NCI-H1436 treated with DMSO at 0.1 percent for 48 hours (cell line): ENCODE results near the gene CCDC150.
"Not testable (repeated sequence)": the region's sequence is repeated elsewhere in the genome, so short reads cannot be mapped to it uniquely, and the experiment has no call there.

Source experiments
- DNase-seq: peaks from one replicate; lab custom pipeline; 2025; lab: John Stamatoyannopoulos, UW

Gene CCDC150

DNA sequence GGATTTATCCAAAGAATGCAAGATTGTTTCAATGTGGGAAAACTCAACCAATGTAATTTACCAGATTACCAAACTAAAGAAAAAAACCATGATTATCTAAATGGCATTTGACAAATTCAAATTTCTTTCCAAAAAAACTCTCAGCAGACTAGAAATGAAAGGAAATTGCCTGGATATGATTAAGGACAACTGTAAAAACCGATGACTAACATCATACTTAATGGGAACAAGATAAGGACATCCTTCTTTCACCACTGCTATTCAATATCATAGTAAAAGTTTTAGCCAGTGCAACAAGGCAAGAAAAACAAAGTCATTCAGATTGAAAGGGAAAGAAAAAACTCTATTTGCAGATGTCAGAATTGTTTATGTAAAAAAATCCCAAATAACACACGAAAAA lies 4.4 kb upstream of the CCDC150 start:
- DNase-seq, result no peak

DNA sequence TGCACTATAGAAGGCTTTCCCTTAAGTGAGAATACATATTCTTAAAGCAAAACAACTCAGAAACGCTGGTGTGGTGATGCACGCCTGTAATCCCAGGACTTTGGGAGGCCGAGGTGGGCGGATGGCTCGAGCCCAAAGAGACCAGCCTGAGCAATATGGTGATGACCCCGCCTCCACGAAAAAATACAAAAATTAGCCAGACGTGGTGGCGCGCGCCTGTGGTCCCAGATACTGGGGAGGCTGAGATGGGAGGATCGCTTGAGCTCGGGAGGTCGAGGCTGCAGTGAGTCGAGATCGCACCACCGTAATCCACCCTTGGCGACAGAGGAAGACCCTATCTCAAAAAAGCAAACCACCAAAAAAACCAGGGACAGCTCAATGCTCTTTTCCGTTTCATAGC lies 750 bp upstream of the CCDC150 start:
- no peak for DNase-seq

GRCh38 chr2:196640031-196640548 lies 575 bp downstream of the CCDC150 start:
- no peak for DNase-seq

DNA sequence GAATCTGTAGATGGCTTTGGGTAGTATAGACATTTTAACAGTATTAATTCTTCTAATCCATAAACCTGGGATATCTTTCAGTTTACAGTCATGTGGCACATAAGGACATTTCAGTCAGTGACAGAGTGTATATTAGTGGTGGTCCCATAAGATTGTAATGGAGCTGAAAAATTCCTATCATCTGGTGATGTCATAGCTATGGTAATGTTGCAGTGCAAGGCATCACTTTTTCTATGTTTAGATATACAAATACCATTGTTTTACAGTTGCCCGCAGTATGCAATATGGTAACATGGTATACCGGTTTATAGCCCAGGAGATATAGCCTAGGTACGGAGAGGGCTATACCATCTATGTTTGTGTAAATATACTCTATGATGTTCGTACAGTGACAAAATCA lies 9.7 kb downstream of the CCDC150 start:
- no peak for DNase-seq

GRCh38 chr2:196651387-196652094 lies 12.0 kb downstream of the CCDC150 start:
- DNase-seq, result no peak

DNA sequence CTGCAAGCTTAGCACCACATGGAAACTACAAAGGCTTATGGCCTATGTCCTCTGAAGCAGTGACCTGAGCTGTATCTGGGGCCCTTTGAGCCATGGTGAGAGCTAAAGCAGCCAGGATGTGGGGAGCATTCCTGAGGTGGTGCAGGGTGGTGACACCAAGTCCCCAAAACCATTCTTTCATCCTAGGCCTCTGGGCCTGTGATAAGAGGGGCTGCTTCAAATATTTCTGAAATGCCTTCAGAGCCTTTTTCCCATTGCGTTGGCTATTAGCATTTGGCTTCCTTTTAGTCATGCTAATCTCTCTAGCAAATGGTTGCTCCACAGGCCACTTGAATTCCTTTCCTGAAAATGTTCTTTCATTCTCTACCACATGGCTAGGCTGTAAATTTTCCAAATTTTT lies 13.4 kb downstream of the CCDC150 start:
- no peak for DNase-seq

DNA sequence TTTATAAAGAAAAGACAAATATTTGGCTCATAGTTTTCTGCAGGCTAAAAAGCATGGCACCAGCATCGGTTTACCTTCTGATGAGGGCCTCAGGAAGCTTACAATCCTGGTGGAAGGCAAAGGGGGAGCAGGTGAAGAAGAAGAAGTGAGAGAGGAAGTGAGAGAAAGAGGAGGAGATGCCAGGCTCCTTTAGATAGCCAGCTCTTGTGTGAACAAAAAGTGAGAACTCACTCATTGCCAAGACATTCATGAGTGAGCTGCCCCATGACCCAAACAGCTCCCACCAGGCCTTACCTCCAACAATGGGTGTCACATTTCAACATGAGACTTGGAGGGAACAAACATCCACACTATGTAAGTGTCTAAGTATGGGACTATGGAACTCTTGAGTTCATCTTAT lies 14.3 kb downstream of the CCDC150 start:
- no peak for DNase-seq

GRCh38 chr2:196655761-196656160 lies 16.2 kb downstream of the CCDC150 start:
- no peak for DNase-seq

GRCh38 chr2:196657333-196657732 lies 17.8 kb downstream of the CCDC150 start:
- DNase-seq, result no peak

GRCh38 chr2:196659844-196660243 lies 20.3 kb downstream of the CCDC150 start:
- DNase-seq, result no peak

- no peak for DNase-seq
Observed at GRCh38 chr2:196660244-196660643, 20.7 kb downstream of the CCDC150 start.

- DNase-seq, result no peak
Observed at GRCh38 chr2:196670342-196670741, 30.8 kb downstream of the CCDC150 start.

GRCh38 chr2:196675963-196676362 lies 36.4 kb downstream of the CCDC150 start:
- DNase-seq, result no peak

DNA sequence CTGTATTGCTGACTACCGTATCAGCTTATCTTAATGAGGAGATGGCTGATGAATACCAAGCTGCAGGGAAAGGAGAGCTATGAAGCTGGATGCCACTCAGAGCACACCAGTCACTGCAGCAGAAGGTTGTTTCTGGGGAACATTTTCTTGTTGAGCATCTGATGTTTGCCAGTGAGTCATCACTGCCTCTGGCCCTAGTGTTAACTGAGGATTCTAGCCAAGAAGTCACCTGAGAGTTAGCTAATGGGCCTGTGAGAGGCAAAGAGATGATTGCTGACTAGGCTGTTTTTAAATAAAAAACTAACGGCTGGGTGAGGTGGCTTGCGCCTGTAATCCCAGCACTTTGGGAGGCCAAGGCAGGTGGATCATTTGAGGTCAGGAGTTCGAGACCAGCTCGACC lies 37.9 kb downstream of the CCDC150 start:
- DNase-seq, result no peak

DNA sequence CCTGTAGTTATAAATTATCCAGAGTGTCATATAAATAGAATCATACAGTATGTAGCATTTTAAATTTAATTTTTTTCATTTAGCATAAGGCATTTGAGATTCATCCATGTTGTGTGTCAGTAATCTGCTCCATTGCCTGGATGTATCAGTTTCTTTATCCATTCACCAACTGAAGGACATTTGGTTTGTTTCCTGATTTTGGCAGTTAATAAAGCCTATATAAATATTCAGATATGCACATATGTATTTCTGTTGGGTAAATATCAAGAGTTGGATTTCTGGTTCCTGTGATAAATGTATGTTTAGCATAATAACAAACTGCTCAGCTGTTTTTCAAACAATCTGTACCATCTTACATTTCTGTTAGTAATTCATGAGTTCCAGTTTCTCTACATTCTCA lies 39.9 kb downstream of the CCDC150 start:
- no peak for DNase-seq

- DNase-seq, result no peak
Observed at GRCh38 chr2:196681510-196681909, 42.0 kb downstream of the CCDC150 start.

DNA sequence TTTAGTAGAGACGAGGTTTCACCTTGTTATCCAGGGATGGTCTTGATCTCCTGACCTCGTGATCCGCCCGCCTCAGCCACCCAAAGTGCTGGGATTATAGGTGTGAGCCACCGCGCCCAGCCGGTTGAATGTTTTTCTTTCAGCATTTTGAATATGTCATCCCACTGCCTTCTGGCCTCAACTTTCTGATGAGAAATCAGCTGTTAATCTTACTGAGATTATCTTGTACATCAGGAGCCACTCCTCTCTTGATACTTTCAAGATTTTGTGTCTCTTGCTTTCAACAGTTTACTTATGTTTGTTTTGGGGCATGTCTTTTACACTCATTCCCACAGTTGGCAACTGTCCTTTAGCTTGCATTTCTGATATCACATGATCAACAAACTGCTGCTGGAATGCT lies 46.3 kb downstream of the CCDC150 start:
- no peak for DNase-seq

GRCh38 chr2:196686737-196687136 lies 47.2 kb downstream of the CCDC150 start:
- not testable (repeated sequence) for DNase-seq

- DNase-seq, result no peak
Observed at GRCh38 chr2:196696423-196697079, 57.0 kb downstream of the CCDC150 start.

DNA sequence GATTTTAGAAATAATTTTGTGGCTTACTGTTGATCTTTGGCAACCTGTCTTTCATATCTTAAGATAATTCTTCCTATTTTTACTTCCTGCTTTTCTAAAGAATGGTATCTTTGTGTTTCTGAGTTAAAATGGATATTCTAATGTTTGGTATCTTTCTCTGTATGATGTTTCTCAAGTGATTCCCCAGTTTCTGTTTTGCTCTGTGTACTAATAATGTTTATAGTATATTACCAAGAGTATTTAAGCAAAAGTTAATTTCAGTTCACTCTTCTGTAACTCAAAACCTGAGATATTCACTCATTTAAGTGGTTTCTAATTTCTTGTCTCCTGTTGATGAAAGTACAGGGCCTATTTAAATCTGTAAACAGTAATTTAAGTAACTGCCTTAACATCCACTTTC lies 58.3 kb downstream of the CCDC150 start:
- no peak for DNase-seq

GRCh38 chr2:196702641-196703040 lies 63.1 kb downstream of the CCDC150 start:
- no peak for DNase-seq

GRCh38 chr2:196703695-196704094 lies 64.2 kb downstream of the CCDC150 start:
- DNase-seq, result no peak

DNA sequence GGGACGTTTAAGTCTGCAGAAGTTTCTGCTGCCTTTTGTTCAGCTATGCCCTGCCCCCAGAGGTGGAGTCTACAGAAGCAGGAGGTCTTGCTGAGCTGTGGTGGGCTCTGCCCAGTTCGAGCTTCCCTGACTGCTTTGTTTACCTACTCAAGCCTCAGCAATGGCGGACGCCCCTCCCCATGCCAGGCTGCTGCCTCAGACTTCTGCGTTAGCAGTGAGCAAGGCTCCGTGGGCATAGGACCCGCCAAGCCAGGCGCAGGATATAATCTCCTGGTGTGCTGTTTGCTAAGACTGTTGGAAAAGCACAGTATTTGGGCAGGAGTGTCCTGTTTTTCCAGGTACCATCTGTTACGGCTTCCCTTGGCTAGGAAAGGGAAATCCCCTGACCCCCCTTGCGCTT lies 70.5 kb downstream of the CCDC150 start:
- DNase-seq, result not testable (repeated sequence)

GRCh38 chr2:196711625-196712024 lies 72.1 kb downstream of the CCDC150 start:
- DNase-seq, result no peak
